IMR-90 (cell line): Measurements from ENCODE around the gene YAE1. TPM values are rescaled to one million over a fixed set of nuclear protein-coding genes. Genes with fewer than 3 reads are reported as not detected.
A peak's percentile ranks its signal among the peaks of the same experiment; 100 is the strongest.

Source experiments
- ATAC-seq: fragments of 200-7000 bp; cut with Tn5 transposase; 2 replicates; pipeline ENCODE4 v1.9.1; 2020; ENCODE audit warnings: low read depth, mild to moderate bottlenecking, moderate library complexity
- Bru-seq: library from RNA; stranded (reverse); fragments of 400-500 nt; gene quantifications from one replicate; lab custom pipeline; 2021; lab: Mats Ljungman, UMichigan
- BruChase-seq, 2 experiments: library from RNA; stranded (reverse); fragments of 400-500 nt; gene quantifications; one replicate each; lab custom pipeline; 2021; lab: Mats Ljungman, UMichigan
- BruUV-seq: library from RNA; stranded (reverse); fragments of 400-500 nt; replicated peaks from 2 replicates; lab custom pipeline; 2021; lab: Mats Ljungman, UMichigan
- CTCF ChIA-PET: fragments of 300-600 bp; formaldehyde crosslinking; extraction: SDS; loops from one replicate; lab custom pipeline; 2021; ENCODE audit warnings: antibody characterized with exemption; lab: Yijun Ruan, JAX
- POLR2A ChIA-PET: fragments of 300-600 bp; sonication (Branson Sonifier 250); formaldehyde crosslinking; loops from one replicate; lab custom pipeline; 2022; ENCODE audit warnings: antibody characterized with exemption; ENCODE audit not compliant: unreplicated experiment; lab: Charles Lee
- DNase-seq: peaks from one replicate; pipeline ENCODE4 v3.0.0; 2013
- H2AFZ ChIP-seq: replicated peaks from 2 replicates; pipeline ENCODE3; 2013; ENCODE audit warnings: low read length, mild to moderate bottlenecking; ENCODE audit not compliant: poor library complexity
- H2AK5ac ChIP-seq: 2 replicates; pipeline ENCODE4 v1.6.1; 2013; ENCODE audit warnings: low read depth, low read length, inconsistent platforms
- H2AK9ac ChIP-seq: replicated peaks from 2 replicates; pipeline ENCODE3; 2013; ENCODE audit warnings: mild to moderate bottlenecking, low read depth, low read length, moderate library complexity; ENCODE audit not compliant: poor library complexity
- H2BK120ac ChIP-seq: 2 replicates; pipeline ENCODE4 v1.6.1; 2013; ENCODE audit warnings: low read depth, low read length, inconsistent platforms
- H2BK15ac ChIP-seq: 3 replicates; pipeline ENCODE4 v1.6.1; 2013; ENCODE audit warnings: low read depth, low read length, inconsistent platforms
- H2BK20ac ChIP-seq: 2 replicates; pipeline ENCODE4 v1.6.1; 2013; ENCODE audit warnings: low read depth, mild to moderate bottlenecking, inconsistent platforms, low read length, moderate library complexity
- H2BK5ac ChIP-seq: 2 replicates; pipeline ENCODE4 v1.6.1; 2013; ENCODE audit warnings: mild to moderate bottlenecking, low read depth, low read length, inconsistent platforms; ENCODE audit not compliant: poor library complexity, severe bottlenecking
- H3K14ac ChIP-seq: replicated peaks from 2 replicates; pipeline ENCODE4 v1.6.1; 2013; ENCODE audit warnings: low read depth, low read length, inconsistent platforms
- H3K18ac ChIP-seq: 2 replicates; pipeline ENCODE4 v1.6.1; 2013; ENCODE audit warnings: low read depth, low read length, control low read depth
- H3K23ac ChIP-seq: 2 replicates; pipeline ENCODE4 v1.6.1; 2013; ENCODE audit warnings: low read depth, low read length, inconsistent platforms
- H3K27ac ChIP-seq: 2 replicates; pipeline ENCODE4 v1.5.1; 2013; ENCODE audit warnings: mild to moderate bottlenecking, control low read depth, low read length; ENCODE audit not compliant: insufficient read depth
- H3K27me3 ChIP-seq: 2 replicates; pipeline ENCODE4 v1.6.1; 2013; ENCODE audit warnings: low read length; ENCODE audit not compliant: control insufficient read depth, insufficient read depth
- H3K36me3 ChIP-seq: 2 replicates; pipeline ENCODE4 v1.6.1; 2013; ENCODE audit warnings: low read length, mixed read lengths; ENCODE audit not compliant: control insufficient read depth, insufficient read depth
- H3K4ac ChIP-seq: 2 replicates; pipeline ENCODE4 v1.6.1; 2013; ENCODE audit warnings: low read depth, low read length, inconsistent platforms
- H3K4me1 ChIP-seq: 2 replicates; pipeline ENCODE4 v1.6.1; 2013; ENCODE audit warnings: low read length, mixed read lengths; ENCODE audit not compliant: control insufficient read depth, insufficient read depth
- H3K4me2 ChIP-seq: 2 replicates; pipeline ENCODE4 v1.6.1; 2013; ENCODE audit warnings: low read depth, mild to moderate bottlenecking, control low read depth, low read length, moderate library complexity
- H3K4me3 ChIP-seq: 2 replicates; pipeline ENCODE4 v1.5.1; 2013; ENCODE audit warnings: low read depth, mild to moderate bottlenecking, control low read depth, low read length, moderate library complexity; ENCODE audit not compliant: insufficient read depth
- H3K56ac ChIP-seq: 2 replicates; pipeline ENCODE4 v1.6.1; 2013; ENCODE audit warnings: low read length, inconsistent platforms; ENCODE audit not compliant: insufficient read depth; ENCODE audit errors: extremely low read depth
- H3K79me1 ChIP-seq, 2 experiments: 2 replicates each; pipeline ENCODE4 v1.6.1; 2013; ENCODE audit warnings: low read length in 2 of 2, inconsistent platforms in 1 of 2, low read depth in 1 of 2
- H3K9ac ChIP-seq: 2 replicates; pipeline ENCODE4 v1.6.1; 2013; ENCODE audit warnings: low read depth, low read length, control low read depth
- H3K9me1 ChIP-seq: 2 replicates; pipeline ENCODE4 v1.6.1; 2013; ENCODE audit warnings: low read length, inconsistent platforms; ENCODE audit not compliant: insufficient read depth
- H3K9me3 ChIP-seq: 2 replicates; pipeline ENCODE4 v1.6.1; 2013; ENCODE audit warnings: low read length; ENCODE audit not compliant: control insufficient read depth, insufficient read depth
- H4K20me1 ChIP-seq: 2 replicates; pipeline ENCODE4 v1.6.1; 2013; ENCODE audit warnings: low read length, inconsistent platforms; ENCODE audit not compliant: insufficient read depth
- H4K5ac ChIP-seq: 2 replicates; pipeline ENCODE4 v1.6.1; 2013; ENCODE audit warnings: mild to moderate bottlenecking, low read depth, low read length, control low read depth
- H4K8ac ChIP-seq, 2 experiments: 2 replicates each; pipeline ENCODE4 v1.6.1; 2013; ENCODE audit warnings: low read depth in 2 of 2, low read length in 2 of 2, control low read depth in 1 of 2, inconsistent platforms in 1 of 2
- H4K91ac ChIP-seq: 2 replicates; pipeline ENCODE4 v1.6.1; 2013; ENCODE audit warnings: low read depth, low read length, inconsistent platforms; ENCODE audit not compliant: insufficient read depth
- FOS ChIP-seq: fragments of 150-350 bp; IDR thresholded peaks from 2 replicates; pipeline ENCODE4 v1.6.1; 2016; ENCODE audit warnings: low read depth, low read length
- MAFK ChIP-seq: IDR thresholded peaks from 2 replicates; pipeline ENCODE4 v1.6.1; 2012; ENCODE audit warnings: low read depth, low read length, improper control_type of control experiment
- MAZ ChIP-seq: IDR thresholded peaks from 2 replicates; pipeline ENCODE4 v1.6.1; 2012; ENCODE audit warnings: low read depth, mild to moderate bottlenecking, low read length, improper control_type of control experiment, moderate library complexity, borderline replicate concordance
- MXI1 ChIP-seq: IDR thresholded peaks from 2 replicates; pipeline ENCODE4 v1.6.1; 2012; ENCODE audit warnings: low read depth, mild to moderate bottlenecking, low read length, moderate library complexity, borderline replicate concordance
- POLR2A ChIP-seq: IDR thresholded peaks from 2 replicates; pipeline ENCODE4 v1.6.1; 2012; ENCODE audit warnings: mild to moderate bottlenecking, low read depth, low read length
- WGBS, 2 experiments: methylation state at CpG; one replicate each; pipeline versions ENCODE4 v1.1.5 to v1.1.7; 2013; ENCODE audit warnings: missing lambda C conversion rate in 2 of 2; ENCODE audit not compliant: insufficient read length in 1 of 2; ENCODE audit errors: extremely low coverage in 2 of 2; 5-methylcytosine and 5-hydroxymethylcytosine counted together
- dilution Hi-C: fragments of 300-500 bp; cut with HindIII; formaldehyde crosslinking; loops from one replicate; pipeline ENCODE4 v1.14.3; 2018; ENCODE audit warnings: low sequenced_read_pairs; ENCODE audit not compliant: unreplicated experiment
- in situ Hi-C: fragments of 300-500 bp; cut with MboI; formaldehyde crosslinking; loops from 3 replicates; pipeline ENCODE4 v1.14.3; 2019; ENCODE audit warnings: low sequenced_read_pairs, inconsistent platforms, mixed read lengths
- intact Hi-C: fragments of 100-400 bp; cut with micrococcal nuclease; formaldehyde crosslinking; loops from 2 replicates; pipeline ENCODE4 v1.10.0; 2022
- long read RNA-seq: library from polyadenylated mRNA; unstranded; transcript quantifications from one replicate; pipeline ENCODE4 v2.0.0, GENCODE V29; 2021; ENCODE audit not compliant: unreplicated experiment
- polyA plus RNA-seq, 3 experiments: library from polyadenylated mRNA; depleted of rRNA; stranded (reverse); fragments of >200 nt; gene quantifications; 2 replicates each; pipeline ENCODE4 v1.2.3, GENCODE V29; 2012; ENCODE audit warnings: low replicate concordance in 1 of 3
- total RNA-seq: library from RNA; depleted of rRNA; stranded (reverse); fragments of >200 nt; gene quantifications from 2 replicates; pipeline ENCODE4 v1.2.3, GENCODE V29; 2012; rRNA removed

The YAE1 gene, protein sequence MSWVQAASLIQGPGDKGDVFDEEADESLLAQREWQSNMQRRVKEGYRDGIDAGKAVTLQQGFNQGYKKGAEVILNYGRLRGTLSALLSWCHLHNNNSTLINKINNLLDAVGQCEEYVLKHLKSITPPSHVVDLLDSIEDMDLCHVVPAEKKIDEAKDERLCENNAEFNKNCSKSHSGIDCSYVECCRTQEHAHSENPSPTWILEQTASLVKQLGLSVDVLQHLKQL
- total RNA-seq (36.7 and 37.8 TPM in 2 replicates), polyA plus RNA-seq (2012; rRNA removed) (23.9 and 28.6 TPM in 2 replicates), Bru-seq, nascent RNA (percentile 48 among the genes with signal in this experiment), BruChase-seq, experiment 1, labeled RNA remaining after a 6-hour chase (percentile 55 among the genes with signal in this experiment), BruChase-seq, experiment 2, labeled RNA remaining after a 2-hour chase (percentile 59 among the genes with signal in this experiment)
- 4.0 and 8.9 TPM in 2 replicates for polyA plus RNA-seq (2012; cell fraction: cytosol; rRNA removed)
- polyA plus RNA-seq (2012; cell fraction: nucleus; rRNA removed; ENCODE audit: low replicate concordance), result 2.0 and 15.9 TPM in 2 replicates
- long read RNA-seq, transcript YAE1-201 (3 exons, 899 nt), result major isoform, 11 of 20 reads
- long read RNA-seq, partial matches to known transcripts, result 0 of 20 reads
- long read RNA-seq, other reads (novel, unspliced or antisense), result 9 of 20 reads

DNA sequence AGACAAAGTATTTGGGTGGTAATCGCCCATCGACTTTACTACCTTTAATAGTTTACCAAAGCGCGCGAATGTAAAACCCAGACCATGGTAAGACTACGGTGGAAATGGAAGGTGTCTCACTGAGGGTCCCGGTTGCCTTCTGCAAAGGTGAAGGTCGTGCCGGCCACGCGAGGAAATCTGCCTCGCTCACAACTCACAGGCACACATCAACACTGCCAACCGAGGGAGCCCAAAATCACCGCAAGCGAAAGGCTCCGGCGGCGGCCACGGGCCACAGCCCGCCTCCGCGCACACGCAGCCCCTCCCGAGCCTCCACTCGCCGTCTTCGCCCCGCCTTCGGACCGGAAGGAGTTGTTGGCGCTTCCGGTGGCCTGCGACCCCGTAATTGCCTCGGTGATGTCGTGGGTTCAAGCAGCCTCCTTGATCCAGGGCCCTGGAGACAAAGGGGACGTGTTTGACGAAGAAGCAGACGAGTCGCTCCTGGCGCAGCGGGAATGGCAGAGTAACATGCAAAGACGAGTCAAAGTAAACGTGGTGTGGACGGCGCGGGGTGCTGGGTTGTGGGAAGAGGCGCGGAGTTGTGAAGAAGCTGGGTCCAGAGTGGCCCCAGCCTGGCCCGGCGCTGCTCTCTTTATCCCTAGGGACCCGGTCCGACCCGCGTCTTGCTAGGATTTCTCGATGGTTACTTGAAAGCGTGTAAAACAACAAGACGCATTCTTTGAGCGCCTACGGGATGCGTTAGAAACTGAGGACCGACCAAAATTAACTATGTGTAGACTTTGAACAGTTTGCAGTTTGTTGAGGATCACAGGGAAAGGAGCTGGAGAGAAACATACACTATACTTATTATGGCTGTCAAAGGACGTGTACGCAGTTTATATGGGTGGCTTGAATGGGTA is at the start of gene YAE1:
Gene YAE1 (plus strand): TSS at position 382 of the 899 bp plus-strand sequence. CDS start 15 bp downstream, at position 397.
- H2BK5ac ChIP-seq, result peak within 1 kb of the TSS; percentile 89
- peak within 1 kb of the TSS; percentile 48 for H2BK20ac ChIP-seq
- peak within 1 kb of the TSS; percentile 99 for H3K9ac ChIP-seq
- H2AK9ac ChIP-seq, result peak within 1 kb of the TSS; percentile 82
- H3K23ac ChIP-seq, result peak within 1 kb of the TSS; percentile 97
- H3K56ac ChIP-seq, result peak within 1 kb of the TSS; percentile 65
- peak within 1 kb of the TSS; percentile 92 for H4K91ac ChIP-seq
- dilution Hi-C loops, result no loop called here
- no peaks in the 10 kb centered on the region for H3K27me3 ChIP-seq
- ATAC-seq (peak; percentile 96), DNase-seq (peak; percentile 64)
- peak within 1 kb of the TSS; percentile 11; the same call in 1 of the 3 replicates for H2BK15ac ChIP-seq
- no peaks in the 10 kb centered on the region for H3K9me3 ChIP-seq
- H2AFZ ChIP-seq, result peak within 1 kb of the TSS; percentile 98
- peaks cover 17 to 30% of the 10 kb centered on the region in 2 experiments; a peak in 3 of 4 replicates for H3K79me1 ChIP-seq
- peak within 1 kb of the TSS; percentile 56 for H2AK5ac ChIP-seq
- peak within 1 kb of the TSS; percentile 99 for H3K14ac ChIP-seq
- H3K4me2 ChIP-seq, result peak within 1 kb of the TSS; percentile 95
- H3K4ac ChIP-seq, result peak within 1 kb of the TSS; percentile 99
- peak within 1 kb of the TSS; percentile 98 for H3K18ac ChIP-seq
- in situ Hi-C loops, result no loop called here
- intact Hi-C loops, result no loop called here
- peak within 1 kb of the TSS; percentile 86 for H2BK120ac ChIP-seq
- H3K27ac ChIP-seq, result peak within 1 kb of the TSS; percentile 97
- H3K4me1 ChIP-seq, result peaks cover 3% of the 10 kb centered on the region; the same call in 1 of the 2 replicates
- peak within 1 kb of the TSS; percentile 100 for H4K5ac ChIP-seq
- ChIA-PET CTCF (interaction anchor here (0.6 to 1.8 kb wide), 2 partner anchors 14 to 32 kb away, joined by 3 to 4 read pairs; no protein-coding TSS in a partner anchor), POLR2A (interaction anchor here (0.5 kb wide), 1 partner anchor 42 kb away, joined by 3 read pairs; no protein-coding TSS in a partner anchor)
- TF ChIP-seq MAFK (no peak), POLR2A (peak; percentile 68), MAZ (peak; percentile 62; the same call in 1 of the 2 replicates), FOS (no peak), MXI1 (no peak; the same call in 1 of the 2 replicates)
- H4K8ac ChIP-seq, result peak within 1 kb of the TSS; percentile 91 to 99
- H4K20me1 ChIP-seq, result no peaks in the 10 kb centered on the region
- H3K9me1 ChIP-seq, result no peaks in the 10 kb centered on the region
- H3K4me3 ChIP-seq, result peak within 1 kb of the TSS; percentile 97
- no TSS peak for BruUV-seq
- WGBS, 2 experiments, result 0% methylated on average over 9 of the region's 64 CpGs; no CpG with 5 or more reads in 1 of the 2 experiments
- peaks cover 3% of the 10 kb centered on the region; the same call in 1 of the 2 replicates for H3K36me3 ChIP-seq
